HepG2 (cell line): Measurements from ENCODE around the gene SMIM20. TPM values are rescaled to one million over a fixed set of nuclear protein-coding genes. Genes with fewer than 3 reads are reported as not detected.

Experiments
- ATM ChIP-seq: fragments of 450-650 bp; IDR thresholded peaks from 2 replicates; pipeline ENCODE4 v1.7.1; 2017; ENCODE audit warnings: mild to moderate bottlenecking, borderline replicate concordance
- FOXJ3 ChIP-seq: sonication (generic); formaldehyde crosslinking; IDR thresholded peaks from 2 replicates; pipeline ENCODE4 v1.4.0; 2020; ENCODE audit warnings: missing genetic modification reagents, mild to moderate bottlenecking, borderline replicate concordance
- HMGA1 ChIP-seq: sonication (generic); formaldehyde crosslinking; conservative IDR thresholded peaks from 2 replicates; pipeline ENCODE4 v1.4.0; 2020; ENCODE audit warnings: missing genetic modification reagents
- HNF1B ChIP-seq: sonication (generic); formaldehyde crosslinking; IDR thresholded peaks from 2 replicates; pipeline ENCODE4 v1.5.1; 2020; ENCODE audit warnings: mild to moderate bottlenecking, moderate library complexity, missing genetic modification reagents
- KDM1A ChIP-seq: IDR thresholded peaks from 2 replicates; pipeline ENCODE4 v1.6.1; 2016; ENCODE audit warnings: missing compliant biosample characterization
- MBNL3 ChIP-seq: fragments of 250-450 bp; sonication (Bioruptor Pico); conservative IDR thresholded peaks from 2 replicates; pipeline ENCODE4 v1.8.0; 2022; ENCODE audit warnings: mild to moderate bottlenecking, inconsistent platforms
- MTF2 ChIP-seq: sonication (generic); formaldehyde crosslinking; IDR thresholded peaks from 2 replicates; pipeline ENCODE4 v1.5.0; 2020; ENCODE audit warnings: missing genetic modification reagents, borderline replicate concordance
- NFIC ChIP-seq: IDR thresholded peaks from 2 replicates; pipeline ENCODE4 v1.6.1; 2012; ENCODE audit warnings: mild to moderate bottlenecking, low read length, inconsistent platforms
- POLR2AphosphoS5 ChIP-seq: IDR thresholded peaks from 2 replicates; pipeline ENCODE4 v1.6.1; 2012; ENCODE audit warnings: low read depth, low read length
- RBM22 ChIP-seq: fragments of 200-400 bp; formaldehyde crosslinking; optimal IDR thresholded peaks from 2 replicates; pipeline ENCODE3; 2017; ENCODE audit warnings: mild to moderate bottlenecking, low read length, moderate library complexity
- REL ChIP-seq: sonication (generic); formaldehyde crosslinking; conservative IDR thresholded peaks from 2 replicates; pipeline ENCODE4 v1.8.0; 2022; ENCODE audit warnings: mild to moderate bottlenecking, missing genetic modification reagents, moderate library complexity
- SALL1 ChIP-seq: sonication (generic); formaldehyde crosslinking; IDR thresholded peaks from 2 replicates; pipeline ENCODE4 v1.8.0; 2022; ENCODE audit warnings: mild to moderate bottlenecking, missing genetic modification reagents
- SIN3A ChIP-seq: IDR thresholded peaks from 2 replicates; pipeline ENCODE4 v1.6.1; 2011; ENCODE audit warnings: low read depth, mild to moderate bottlenecking, control low read depth, low read length, borderline replicate concordance
- SNAPC4 ChIP-seq: sonication (generic); formaldehyde crosslinking; IDR thresholded peaks from 2 replicates; pipeline ENCODE4 v1.4.0; 2020; ENCODE audit warnings: mild to moderate bottlenecking, missing genetic modification reagents
- SP5 ChIP-seq: IDR thresholded peaks from 2 replicates; pipeline ENCODE4 v1.6.1; 2016; ENCODE audit warnings: low read depth, borderline replicate concordance
- SPEN ChIP-seq: sonication (generic); formaldehyde crosslinking; IDR thresholded peaks from 2 replicates; pipeline ENCODE4 v1.5.1; 2020; ENCODE audit warnings: low read depth, mild to moderate bottlenecking, missing genetic modification reagents
- STAG1 ChIP-seq: sonication (generic); formaldehyde crosslinking; IDR thresholded peaks from 2 replicates; pipeline ENCODE4 v1.4.0; 2020; ENCODE audit warnings: missing genetic modification reagents
- THYN1 ChIP-seq: sonication (generic); formaldehyde crosslinking; IDR thresholded peaks from 2 replicates; pipeline ENCODE4 v1.8.1; 2023; ENCODE audit warnings: low read depth, mild to moderate bottlenecking, moderate library complexity, missing genetic modification reagents, borderline replicate concordance
- ZBTB42 ChIP-seq: sonication (generic); formaldehyde crosslinking; IDR thresholded peaks from 2 replicates; pipeline ENCODE4 v1.5.0; 2020; ENCODE audit warnings: mild to moderate bottlenecking, missing genetic modification reagents
- ZNF224 ChIP-seq: sonication (generic); formaldehyde crosslinking; IDR thresholded peaks from 2 replicates; pipeline ENCODE4 v1.5.0; 2020; ENCODE audit warnings: mild to moderate bottlenecking, missing genetic modification reagents
- ZNF556 ChIP-seq: sonication (generic); formaldehyde crosslinking; IDR thresholded peaks from 2 replicates; pipeline ENCODE4 v1.4.0; 2020; ENCODE audit warnings: mild to moderate bottlenecking, missing genetic modification reagents, borderline replicate concordance
- ZNF709 ChIP-seq: sonication (generic); formaldehyde crosslinking; IDR thresholded peaks from 2 replicates; pipeline ENCODE4 v1.5.0; 2020; ENCODE audit warnings: mild to moderate bottlenecking, missing genetic modification reagents
- ZNF790 ChIP-seq: sonication (generic); formaldehyde crosslinking; IDR thresholded peaks from 2 replicates; pipeline ENCODE4 v1.8.0; 2022; ENCODE audit warnings: missing genetic modification reagents, mild to moderate bottlenecking, borderline replicate concordance
- ZNF83 ChIP-seq: sonication (generic); formaldehyde crosslinking; IDR thresholded peaks from 2 replicates; pipeline ENCODE4 v1.4.0; 2020; ENCODE audit warnings: missing genetic modification reagents, mild to moderate bottlenecking, borderline replicate concordance
- ZNF839 ChIP-seq: sonication (generic); formaldehyde crosslinking; IDR thresholded peaks from 2 replicates; pipeline ENCODE4 v1.4.0; 2020; ENCODE audit warnings: missing genetic modification reagents, mild to moderate bottlenecking, borderline replicate concordance
- polyA plus RNA-seq, 8 experiments: library from polyadenylated mRNA; depleted of rRNA in 3 of 8; stranded (reverse) in 7 of 8; unstranded in 1 of 8; fragments of >200 nt; fragmentation: Illumina TruSeq in 4 of 8; extraction: Trizol in 4 of 8; gene quantifications; 2 replicates each; pipeline versions ENCODE4 v1.2.1 to v1.2.3, GENCODE V29; 2011 to 2016; ENCODE audit warnings: low read depth in 4 of 8, missing spikeins in 1 of 8, mixed read lengths in 1 of 8; ENCODE audit not compliant: insufficient read depth in 1 of 8
- total RNA-seq, 5 experiments: library from RNA; depleted of rRNA; stranded (reverse); fragments of >200 nt; fragmentation: Illumina TruSeq; extraction: Trizol; gene quantifications; 2 replicates each; pipeline ENCODE4 v1.2.3, GENCODE V29; 2016; ENCODE audit warnings: low read depth in 1 of 5
- TF ChIP-seq, protein P1 (sequence below): sonication (generic); formaldehyde crosslinking; IDR thresholded peaks from 2 replicates; pipeline ENCODE4 v1.5.1; 2020; ENCODE audit warnings: missing genetic modification reagents, mild to moderate bottlenecking, borderline replicate concordance

Gene SMIM20
- total and polyA plus RNA-seq, 2 of the 13 experiments (the other 11 are each of a cell fraction or from before 2014, with no cell fraction given) = 26.3 to 30.2 TPM

DNA sequence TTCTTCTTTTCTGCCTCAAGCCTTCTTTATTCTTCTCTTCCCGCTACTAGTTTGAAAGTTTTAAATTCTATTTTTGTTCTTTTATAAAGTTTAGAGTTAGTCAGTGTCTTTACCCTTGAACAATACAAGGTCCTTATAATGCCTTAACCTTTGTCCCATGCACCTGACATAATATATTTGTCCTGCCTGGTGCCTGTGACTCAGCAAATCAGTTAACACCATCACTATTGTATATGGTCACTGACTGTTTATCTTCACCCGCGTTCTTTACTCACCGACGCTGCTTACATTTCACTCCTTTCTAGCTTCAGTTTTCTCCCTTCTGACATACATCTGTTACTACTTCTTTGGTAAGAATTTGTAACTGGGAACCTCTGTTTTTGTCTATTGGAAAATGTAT is 5.7 kb downstream of the SMIM20 start (continued):
- no peak for TF ChIP-seq ZNF709
- TF ChIP-seq KDM1A = no peak
- no peak for TF ChIP-seq RBM22
- TF ChIP-seq ATM = no peak
- TF ChIP-seq ZNF83 (CRISPR knock-in tag) = no peak
- no peak for TF ChIP-seq SPEN (CRISPR knock-in tag)
- TF ChIP-seq POLR2AphosphoS5 = no peak
- TF ChIP-seq REL = no peak
- TF ChIP-seq HMGA1 = no peak
- TF ChIP-seq ZNF839 (CRISPR knock-in tag) = no peak
- TF ChIP-seq ZNF224 (CRISPR knock-in tag) = no peak
- no peak for TF ChIP-seq ZBTB42 (CRISPR knock-in tag)
- no peak for TF ChIP-seq SNAPC4 (CRISPR knock-in tag)
- peak; percentile 79; the same call in 1 of the 2 replicates for TF ChIP-seq FOXJ3
- no peak for TF ChIP-seq SIN3A
- no peak for TF ChIP-seq ZNF790 (CRISPR knock-in tag)
- TF ChIP-seq, protein P1, sequence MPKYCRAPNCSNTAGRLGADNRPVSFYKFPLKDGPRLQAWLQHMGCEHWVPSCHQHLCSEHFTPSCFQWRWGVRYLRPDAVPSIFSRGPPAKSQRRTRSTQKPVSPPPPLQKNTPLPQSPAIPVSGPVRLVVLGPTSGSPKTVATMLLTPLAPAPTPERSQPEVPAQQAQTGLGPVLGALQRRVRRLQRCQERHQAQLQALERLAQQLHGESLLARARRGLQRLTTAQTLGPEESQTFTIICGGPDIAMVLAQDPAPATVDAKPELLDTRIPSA (CRISPR knock-in tag) = no peak
- no peak for TF ChIP-seq THYN1
- no peak for TF ChIP-seq STAG1 (CRISPR knock-in tag)
- TF ChIP-seq MTF2 (CRISPR knock-in tag) = no peak
- peak; percentile 28; the same call in 1 of the 2 replicates for TF ChIP-seq SALL1 (CRISPR knock-in tag)
- TF ChIP-seq ZNF556 (CRISPR knock-in tag) = no peak; the same call in 1 of the 2 replicates
- TF ChIP-seq MBNL3 = no peak
- no peak for TF ChIP-seq HNF1B (CRISPR knock-in tag)
- TF ChIP-seq SP5 (CRISPR knock-in tag) = no peak
- no peak for TF ChIP-seq NFIC
